IMR-90 (cell line): Measurements from ENCODE around the gene SORCS1. TPM values are rescaled to one million over a fixed set of nuclear protein-coding genes. Genes with fewer than 3 reads are reported as not detected.

Source experiments
- ATAC-seq: fragments of 200-7000 bp; cut with Tn5 transposase; 2 replicates; pipeline ENCODE4 v1.9.1; 2020; ENCODE audit warnings: low read depth, mild to moderate bottlenecking, moderate library complexity
- BruUV-seq: library from RNA; stranded (reverse); fragments of 400-500 nt; replicated peaks from 2 replicates; lab custom pipeline; 2021; lab: Mats Ljungman, UMichigan
- CTCF ChIA-PET: fragments of 300-600 bp; formaldehyde crosslinking; extraction: SDS; loops from one replicate; lab custom pipeline; 2021; ENCODE audit warnings: antibody characterized with exemption; lab: Yijun Ruan, JAX
- POLR2A ChIA-PET: fragments of 300-600 bp; sonication (Branson Sonifier 250); formaldehyde crosslinking; loops from one replicate; lab custom pipeline; 2022; ENCODE audit warnings: antibody characterized with exemption; ENCODE audit not compliant: unreplicated experiment; lab: Charles Lee
- DNase-seq: peaks from one replicate; pipeline ENCODE4 v3.0.0; 2013
- H2AFZ ChIP-seq: replicated peaks from 2 replicates; pipeline ENCODE3; 2013; ENCODE audit warnings: low read length, mild to moderate bottlenecking; ENCODE audit not compliant: poor library complexity
- H2AK5ac ChIP-seq: 2 replicates; pipeline ENCODE4 v1.6.1; 2013; ENCODE audit warnings: low read depth, low read length, inconsistent platforms
- H2AK9ac ChIP-seq: replicated peaks from 2 replicates; pipeline ENCODE3; 2013; ENCODE audit warnings: mild to moderate bottlenecking, low read depth, low read length, moderate library complexity; ENCODE audit not compliant: poor library complexity
- H2BK120ac ChIP-seq: 2 replicates; pipeline ENCODE4 v1.6.1; 2013; ENCODE audit warnings: low read depth, low read length, inconsistent platforms
- H2BK15ac ChIP-seq: 3 replicates; pipeline ENCODE4 v1.6.1; 2013; ENCODE audit warnings: low read depth, low read length, inconsistent platforms
- H2BK20ac ChIP-seq: 2 replicates; pipeline ENCODE4 v1.6.1; 2013; ENCODE audit warnings: low read depth, mild to moderate bottlenecking, inconsistent platforms, low read length, moderate library complexity
- H2BK5ac ChIP-seq: 2 replicates; pipeline ENCODE4 v1.6.1; 2013; ENCODE audit warnings: mild to moderate bottlenecking, low read depth, low read length, inconsistent platforms; ENCODE audit not compliant: poor library complexity, severe bottlenecking
- H3K14ac ChIP-seq: replicated peaks from 2 replicates; pipeline ENCODE4 v1.6.1; 2013; ENCODE audit warnings: low read depth, low read length, inconsistent platforms
- H3K18ac ChIP-seq: 2 replicates; pipeline ENCODE4 v1.6.1; 2013; ENCODE audit warnings: low read depth, low read length, control low read depth
- H3K23ac ChIP-seq: 2 replicates; pipeline ENCODE4 v1.6.1; 2013; ENCODE audit warnings: low read depth, low read length, inconsistent platforms
- H3K27ac ChIP-seq: 2 replicates; pipeline ENCODE4 v1.5.1; 2013; ENCODE audit warnings: mild to moderate bottlenecking, control low read depth, low read length; ENCODE audit not compliant: insufficient read depth
- H3K27me3 ChIP-seq: 2 replicates; pipeline ENCODE4 v1.6.1; 2013; ENCODE audit warnings: low read length; ENCODE audit not compliant: control insufficient read depth, insufficient read depth
- H3K36me3 ChIP-seq: 2 replicates; pipeline ENCODE4 v1.6.1; 2013; ENCODE audit warnings: low read length, mixed read lengths; ENCODE audit not compliant: control insufficient read depth, insufficient read depth
- H3K4ac ChIP-seq: 2 replicates; pipeline ENCODE4 v1.6.1; 2013; ENCODE audit warnings: low read depth, low read length, inconsistent platforms
- H3K4me1 ChIP-seq: 2 replicates; pipeline ENCODE4 v1.6.1; 2013; ENCODE audit warnings: low read length, mixed read lengths; ENCODE audit not compliant: control insufficient read depth, insufficient read depth
- H3K4me2 ChIP-seq: 2 replicates; pipeline ENCODE4 v1.6.1; 2013; ENCODE audit warnings: low read depth, mild to moderate bottlenecking, control low read depth, low read length, moderate library complexity
- H3K4me3 ChIP-seq: 2 replicates; pipeline ENCODE4 v1.5.1; 2013; ENCODE audit warnings: low read depth, mild to moderate bottlenecking, control low read depth, low read length, moderate library complexity; ENCODE audit not compliant: insufficient read depth
- H3K56ac ChIP-seq: 2 replicates; pipeline ENCODE4 v1.6.1; 2013; ENCODE audit warnings: low read length, inconsistent platforms; ENCODE audit not compliant: insufficient read depth; ENCODE audit errors: extremely low read depth
- H3K79me1 ChIP-seq, 2 experiments: 2 replicates each; pipeline ENCODE4 v1.6.1; 2013; ENCODE audit warnings: low read length in 2 of 2, inconsistent platforms in 1 of 2, low read depth in 1 of 2
- H3K9ac ChIP-seq: 2 replicates; pipeline ENCODE4 v1.6.1; 2013; ENCODE audit warnings: low read depth, low read length, control low read depth
- H3K9me1 ChIP-seq: 2 replicates; pipeline ENCODE4 v1.6.1; 2013; ENCODE audit warnings: low read length, inconsistent platforms; ENCODE audit not compliant: insufficient read depth
- H3K9me3 ChIP-seq: 2 replicates; pipeline ENCODE4 v1.6.1; 2013; ENCODE audit warnings: low read length; ENCODE audit not compliant: control insufficient read depth, insufficient read depth
- H4K20me1 ChIP-seq: 2 replicates; pipeline ENCODE4 v1.6.1; 2013; ENCODE audit warnings: low read length, inconsistent platforms; ENCODE audit not compliant: insufficient read depth
- H4K5ac ChIP-seq: 2 replicates; pipeline ENCODE4 v1.6.1; 2013; ENCODE audit warnings: mild to moderate bottlenecking, low read depth, low read length, control low read depth
- H4K8ac ChIP-seq, 2 experiments: 2 replicates each; pipeline ENCODE4 v1.6.1; 2013; ENCODE audit warnings: low read depth in 2 of 2, low read length in 2 of 2, control low read depth in 1 of 2, inconsistent platforms in 1 of 2
- H4K91ac ChIP-seq: 2 replicates; pipeline ENCODE4 v1.6.1; 2013; ENCODE audit warnings: low read depth, low read length, inconsistent platforms; ENCODE audit not compliant: insufficient read depth
- CEBPB ChIP-seq: IDR thresholded peaks from 2 replicates; pipeline ENCODE4 v1.6.1; 2012; ENCODE audit warnings: low read depth, low read length, improper control_type of control experiment
- CHD1 ChIP-seq: IDR thresholded peaks from 2 replicates; pipeline ENCODE4 v1.6.1; 2012; ENCODE audit warnings: low read depth, low read length, improper control_type of control experiment
- NFE2L2 ChIP-seq: fragments of 150-350 bp; IDR thresholded peaks from 2 replicates; pipeline ENCODE4 v1.6.1; 2016; ENCODE audit warnings: low read depth, mild to moderate bottlenecking, low read length
- WGBS, 2 experiments: methylation state at CpG; one replicate each; pipeline versions ENCODE4 v1.1.5 to v1.1.7; 2013; ENCODE audit warnings: missing lambda C conversion rate in 2 of 2; ENCODE audit not compliant: insufficient read length in 1 of 2; ENCODE audit errors: extremely low coverage in 2 of 2; 5-methylcytosine and 5-hydroxymethylcytosine counted together
- dilution Hi-C: fragments of 300-500 bp; cut with HindIII; formaldehyde crosslinking; loops from one replicate; pipeline ENCODE4 v1.14.3; 2018; ENCODE audit warnings: low sequenced_read_pairs; ENCODE audit not compliant: unreplicated experiment
- in situ Hi-C: fragments of 300-500 bp; cut with MboI; formaldehyde crosslinking; loops from 3 replicates; pipeline ENCODE4 v1.14.3; 2019; ENCODE audit warnings: low sequenced_read_pairs, inconsistent platforms, mixed read lengths
- intact Hi-C: fragments of 100-400 bp; cut with micrococcal nuclease; formaldehyde crosslinking; loops from 2 replicates; pipeline ENCODE4 v1.10.0; 2022
- polyA plus RNA-seq, 3 experiments: library from polyadenylated mRNA; depleted of rRNA; stranded (reverse); fragments of >200 nt; gene quantifications; 2 replicates each; pipeline ENCODE4 v1.2.3, GENCODE V29; 2012; ENCODE audit warnings: low replicate concordance in 1 of 3
- total RNA-seq: library from RNA; depleted of rRNA; stranded (reverse); fragments of >200 nt; gene quantifications from 2 replicates; pipeline ENCODE4 v1.2.3, GENCODE V29; 2012

SORCS1 gene
- total and polyA plus RNA-seq, 2 of the 4 experiments (the other 2 are of a cell fraction): under 0.01 TPM; not detected in 1

GRCh38 chr10:106635947-106636346, 528.6 kb downstream of the SORCS1 start:
- H4K5ac ChIP-seq: no peak overlapping the region
- no peaks in the 10 kb centered on the region for H3K9me1 ChIP-seq
- ATAC-seq (no peak), DNase-seq (no peak)
- dilution Hi-C loops (no loop called here), in situ Hi-C loops (no loop called here), intact Hi-C loops (no loop called here)
- no peak overlapping the region for H4K8ac ChIP-seq
- H3K9me3 ChIP-seq: peaks cover 2% of the 10 kb centered on the region; the same call in 1 of the 2 replicates
- H4K20me1 ChIP-seq: no peaks in the 10 kb centered on the region
- no peak overlapping the region for H3K27ac ChIP-seq
- no CpG with 5 or more reads among the region's 6 CpGs for WGBS, 2 experiments
- H3K4me1 ChIP-seq: no peaks in the 10 kb centered on the region
- TF ChIP-seq CHD1 (no peak), CEBPB (no peak), NFE2L2 (no peak)
- no TSS peak for BruUV-seq
- H2AK9ac ChIP-seq: no peak overlapping the region
- no peak overlapping the region for H4K91ac ChIP-seq
- H3K4ac ChIP-seq: no peak overlapping the region
- H3K79me1 ChIP-seq: no peaks in the 10 kb centered on the region
- no peak overlapping the region for H3K23ac ChIP-seq
- no peak overlapping the region for H2BK5ac ChIP-seq
- H2BK120ac ChIP-seq: no peak overlapping the region
- H3K27me3 ChIP-seq: no peaks in the 10 kb centered on the region
- no peak overlapping the region for H2BK20ac ChIP-seq
- CTCF ChIA-PET: no interaction called here
- no peak overlapping the region for H2BK15ac ChIP-seq
- POLR2A ChIA-PET: no interaction called here
- H3K9ac ChIP-seq: no peak overlapping the region
- H3K4me3 ChIP-seq: no peak overlapping the region
- no peaks in the 10 kb centered on the region for H3K36me3 ChIP-seq
- no peak overlapping the region for H3K14ac ChIP-seq
- H3K56ac ChIP-seq: no peak overlapping the region
- no peak overlapping the region for H3K18ac ChIP-seq
- no peak overlapping the region for H2AK5ac ChIP-seq
- no peak overlapping the region for H3K4me2 ChIP-seq
- H2AFZ ChIP-seq: no peak overlapping the region
